Esophagus (tissue), 2 donors: ENCODE data around the gene EGFL6. TPM values are rescaled to one million over a fixed set of nuclear protein-coding genes. Genes with fewer than 3 reads are reported as not detected.

Experiments
- H3K27ac ChIP-seq, 2 donors: one replicate each; pipeline ENCODE4 v1.5.1; 2013; ENCODE audit warnings: low read depth in 2 of 2, mild to moderate bottlenecking in 2 of 2, inconsistent platforms in 1 of 2, low read length in 1 of 2, moderate library complexity in 1 of 2
- H3K27me3 ChIP-seq, 2 donors: one replicate each; pipeline ENCODE4 v1.6.1; 2013; ENCODE audit warnings: low read length in 2 of 2, control low read depth in 1 of 2, mild to moderate bottlenecking in 1 of 2; ENCODE audit not compliant: insufficient read depth in 2 of 2, control insufficient read depth in 1 of 2
- H3K36me3 ChIP-seq, 2 donors: one replicate each; pipeline ENCODE4 v1.6.1; 2013; ENCODE audit warnings: low read length in 1 of 2; ENCODE audit not compliant: control insufficient read depth in 2 of 2, insufficient read depth in 2 of 2
- H3K4me1 ChIP-seq, 2 donors: one replicate each; pipeline ENCODE4 v1.6.1; 2013; ENCODE audit warnings: low read length in 1 of 2; ENCODE audit not compliant: control insufficient read depth in 2 of 2, insufficient read depth in 2 of 2
- H3K4me3 ChIP-seq, 2 donors: one replicate each; pipeline ENCODE4 v1.5.1; 2013; ENCODE audit warnings: low read length in 2 of 2, mild to moderate bottlenecking in 2 of 2, low read depth in 1 of 2, moderate library complexity in 1 of 2
- H3K9me3 ChIP-seq, 2 donors: one replicate each; pipeline ENCODE4 v1.6.1; 2013; ENCODE audit warnings: mild to moderate bottlenecking in 2 of 2, low read depth in 1 of 2, low read length in 1 of 2, moderate library complexity in 1 of 2; ENCODE audit not compliant: control insufficient read depth in 2 of 2, insufficient read depth in 1 of 2
- WGBS, 2 donors: extraction: QIAGEN DNeasy Blood & Tissue Kit; methylation state at CpG; one replicate each; pipeline ENCODE4 v1.1.7; 2013; 5-methylcytosine and 5-hydroxymethylcytosine counted together
- polyA plus RNA-seq, 2 donors: library from polyadenylated mRNA; stranded (reverse); fragments of 200-250 nt; gene quantifications; one replicate each; pipeline ENCODE4 v1.2.3, GENCODE V29; 2013
- donor health status: healthy with polysubstance abuse.
- donor health status: Bipolar disorder and iron deficiency.

EGFL6 gene
- polyA plus RNA-seq = 1 to 10 TPM; 3.0 to 3.1 TPM

- 12 to 23% methylated on average over 33 to 57 of the region's 57 CpGs for WGBS, 2 donors
- Histone ChIP-seq H3K27ac (no peak within 1 kb of the TSS), H3K36me3 (no peaks in the 10 kb centered on the region), H3K9me3 (no peaks in the 10 kb centered on the region), H3K4me1 (peaks cover 0 to 2% of the 10 kb centered on the region in 2 donors), H3K27me3 (peaks cover 0 to 18% of the 10 kb centered on the region in 2 donors), H3K4me3 (peak within 1 kb of the TSS; percentile 0 to 15)
Measured at GRCh38 chrX:13569479-13570260, at the start of gene EGFL6. Gene EGFL6, plus strand, starts transcription at chrX:13569601. Its CDS starts 261 bp downstream, at chrX:13569862.

- no peaks in the 10 kb centered on the region for H3K36me3 ChIP-seq
- H3K9me3 ChIP-seq = no peaks in the 10 kb centered on the region
- H3K4me3 ChIP-seq = no peak overlapping the region
- peaks cover 0 to 7% of the 10 kb centered on the region in 2 donors for H3K27me3 ChIP-seq
- 52 to 65% methylated on average over 2 of the region's 2 CpGs for WGBS, 2 donors
- H3K4me1 ChIP-seq = no peaks in the 10 kb centered on the region
- H3K27ac ChIP-seq = no peak overlapping the region
Measured at GRCh38 chrX:13520351-13520750, 49.0 kb upstream of the EGFL6 start.

GRCh38 chrX:13520936-13521335 is 48.5 kb upstream of the EGFL6 start:
- Histone ChIP-seq H3K4me1 (no peaks in the 10 kb centered on the region), H3K27ac (no peak overlapping the region), H3K36me3 (no peaks in the 10 kb centered on the region), H3K4me3 (no peak overlapping the region), H3K27me3 (peaks cover 0 to 7% of the 10 kb centered on the region in 2 donors), H3K9me3 (no peaks in the 10 kb centered on the region)
- WGBS, 2 donors = 71 to 73% methylated on average over 2 of the region's 2 CpGs

GRCh38 chrX:13522811-13523210 is 46.6 kb upstream of the EGFL6 start:
- Histone ChIP-seq H3K4me3 (no peak overlapping the region), H3K36me3 (no peaks in the 10 kb centered on the region), H3K4me1 (no peaks in the 10 kb centered on the region), H3K27ac (no peak overlapping the region), H3K27me3 (no peaks in the 10 kb centered on the region), H3K9me3 (no peaks in the 10 kb centered on the region)
- WGBS, 2 donors = 38 to 84% methylated on average over 1 of the region's 1 CpG

GRCh38 chrX:13533726-13534125 is 35.7 kb upstream of the EGFL6 start:
- WGBS, 2 donors = 36 to 40% methylated on average over 3 of the region's 3 CpGs
- H3K4me1 ChIP-seq = no peaks in the 10 kb centered on the region
- no peaks in the 10 kb centered on the region for H3K36me3 ChIP-seq
- no peak overlapping the region for H3K27ac ChIP-seq
- H3K9me3 ChIP-seq = peaks cover 0 to 2% of the 10 kb centered on the region in 2 donors
- no peak overlapping the region for H3K4me3 ChIP-seq
- H3K27me3 ChIP-seq = no peaks in the 10 kb centered on the region

- no peaks in the 10 kb centered on the region for H3K4me1 ChIP-seq
- no peak overlapping the region for H3K27ac ChIP-seq
- no peaks in the 10 kb centered on the region for H3K27me3 ChIP-seq
- H3K4me3 ChIP-seq = no peak overlapping the region
- H3K9me3 ChIP-seq = no peaks in the 10 kb centered on the region
- 68 to 70% methylated on average over 7 of the region's 7 CpGs for WGBS, 2 donors
- no peaks in the 10 kb centered on the region for H3K36me3 ChIP-seq
Measured at GRCh38 chrX:13535376-13536165, 33.8 kb upstream of the EGFL6 start.

- H3K9me3 ChIP-seq = no peaks in the 10 kb centered on the region
- no peaks in the 10 kb centered on the region for H3K4me1 ChIP-seq
- no peaks in the 10 kb centered on the region for H3K27me3 ChIP-seq
- H3K27ac ChIP-seq = no peak overlapping the region
- WGBS, 2 donors = 80 to 90% methylated on average over 4 of the region's 4 CpGs
- H3K36me3 ChIP-seq = no peaks in the 10 kb centered on the region
- H3K4me3 ChIP-seq = no peak overlapping the region
Measured at GRCh38 chrX:13536551-13536950, 32.9 kb upstream of the EGFL6 start.

GRCh38 chrX:13538414-13538813 is 31.0 kb upstream of the EGFL6 start:
- Histone ChIP-seq H3K4me1 (no peaks in the 10 kb centered on the region), H3K27me3 (no peaks in the 10 kb centered on the region), H3K9me3 (no peaks in the 10 kb centered on the region), H3K36me3 (no peaks in the 10 kb centered on the region), H3K27ac (no peak overlapping the region), H3K4me3 (no peak overlapping the region)
- WGBS, 2 donors = 83 to 90% methylated on average over 3 of the region's 3 CpGs

GRCh38 chrX:13540602-13541001 is 28.8 kb upstream of the EGFL6 start:
- no peaks in the 10 kb centered on the region for H3K27me3 ChIP-seq
- 44 to 76% methylated on average over 2 of the region's 2 CpGs for WGBS, 2 donors
- no peak overlapping the region for H3K27ac ChIP-seq
- H3K4me1 ChIP-seq = no peaks in the 10 kb centered on the region
- no peaks in the 10 kb centered on the region for H3K36me3 ChIP-seq
- H3K4me3 ChIP-seq = no peak overlapping the region
- no peaks in the 10 kb centered on the region for H3K9me3 ChIP-seq
